ENCODE measurements around the gene IGSF23.
A peak's percentile ranks its signal among the peaks of the same experiment; 100 is the strongest.

The IGSF23 gene

GRCh38 chr19:44570984-44571684 is 42.2 kb upstream of the IGSF23 start:
- Histone ChIP-seq H4K8ac (ENCODE audit: low read depth, low read length) (no peak overlapping the region), H3K14ac (ENCODE audit: low read length) (no peak overlapping the region), H4K91ac (ENCODE audit: low read depth, low read length, poor library complexity) (no peak overlapping the region), H3K23ac (ENCODE audit: low read depth, low read length, poor library complexity) (no peak overlapping the region), H2BK5ac (ENCODE audit: low read length) (no peak overlapping the region), H2AFZ (ENCODE audit: low read length) (no peak overlapping the region), H2BK120ac (ENCODE audit: low read depth, low read length) (no peak overlapping the region), H3K9me3 (replicated peaks in 1 of 2; ENCODE audit: control insufficient read depth in 2 of 2, insufficient read depth in 1 of 2, low read depth in 1 of 2, low read length in 2 of 2) (no peaks in the 10 kb centered on the region), H3K27ac (replicated peaks; ENCODE audit: low read length) (no peak overlapping the region), H3K18ac (ENCODE audit: low read length) (no peak overlapping the region), H2BK15ac (ENCODE audit: low read length) (no peak overlapping the region), H3K79me1 (ENCODE audit: low read depth, low read length) (no peaks in the 10 kb centered on the region), H2BK12ac (ENCODE audit: low read length) (no peak overlapping the region), H3K4me2 (ENCODE audit: insufficient read depth, low read length, poor library complexity, severe bottlenecking) (no peak overlapping the region), H3K4me1 (ENCODE audit: control insufficient read depth in 2 of 2, insufficient read depth in 1 of 2, low read depth in 1 of 2, low read length in 2 of 2) (peaks cover 0 to 4% of the 10 kb centered on the region in 2 donors), H3K9ac (ENCODE audit: low read depth, low read length, poor library complexity) (no peak overlapping the region), H3K4me3 (ENCODE audit: low read length in 2 of 2) (no peak overlapping the region), H3K4ac (ENCODE audit: low read length) (no peak overlapping the region), H3K36me3 (replicated peaks in 1 of 2; ENCODE audit: control insufficient read depth in 2 of 2, insufficient read depth in 2 of 2, low read length in 2 of 2) (no peaks in the 10 kb centered on the region), H2AK5ac (ENCODE audit: low read depth, low read length) (no peak overlapping the region), H3K27me3 (ENCODE audit: control insufficient read depth in 3 of 3, insufficient read depth in 3 of 3, low read depth in 1 of 3, low read length in 3 of 3) (no peaks in the 10 kb centered on the region)
- WGBS, 2 donors (ENCODE audit: extremely low coverage in 2 of 2, insufficient read length in 2 of 2, insufficient replicate concordance in 1 of 2): no CpG with 5 or more reads among the region's 13 CpGs
- peak; percentile 70 for DNase-seq (ENCODE audit: low spot score)

GRCh38 chr19:44571830-44572580 is 41.4 kb upstream of the IGSF23 start:
- Histone ChIP-seq H2BK15ac (ENCODE audit: low read length) (no peak overlapping the region), H3K79me1 (ENCODE audit: low read depth, low read length) (no peaks in the 10 kb centered on the region), H2AFZ (ENCODE audit: low read length) (no peak overlapping the region), H3K23ac (ENCODE audit: low read depth, low read length, poor library complexity) (no peak overlapping the region), H3K18ac (ENCODE audit: low read length) (peak overlapping the region; percentile 45), H2BK120ac (ENCODE audit: low read depth, low read length) (no peak overlapping the region), H3K9ac (ENCODE audit: low read depth, low read length, poor library complexity) (no peak overlapping the region), H3K4me3 (ENCODE audit: low read length in 2 of 2) (no peak overlapping the region), H2AK5ac (ENCODE audit: low read depth, low read length) (no peak overlapping the region), H3K4me1 (ENCODE audit: control insufficient read depth in 2 of 2, insufficient read depth in 1 of 2, low read depth in 1 of 2, low read length in 2 of 2) (peaks cover 0 to 3% of the 10 kb centered on the region in 2 donors), H4K8ac (ENCODE audit: low read depth, low read length) (no peak overlapping the region), H3K4ac (ENCODE audit: low read length) (no peak overlapping the region), H2BK5ac (ENCODE audit: low read length) (no peak overlapping the region), H3K27ac (replicated peaks; ENCODE audit: low read length) (no peak overlapping the region), H3K27me3 (ENCODE audit: control insufficient read depth in 3 of 3, insufficient read depth in 3 of 3, low read depth in 1 of 3, low read length in 3 of 3) (no peaks in the 10 kb centered on the region), H3K9me3 (replicated peaks in 1 of 2; ENCODE audit: control insufficient read depth in 2 of 2, insufficient read depth in 1 of 2, low read depth in 1 of 2, low read length in 2 of 2) (no peaks in the 10 kb centered on the region), H2BK12ac (ENCODE audit: low read length) (no peak overlapping the region), H3K14ac (ENCODE audit: low read length) (no peak overlapping the region), H3K36me3 (replicated peaks in 1 of 2; ENCODE audit: control insufficient read depth in 2 of 2, insufficient read depth in 2 of 2, low read length in 2 of 2) (no peaks in the 10 kb centered on the region), H4K91ac (ENCODE audit: low read depth, low read length, poor library complexity) (no peak overlapping the region), H3K4me2 (ENCODE audit: insufficient read depth, low read length, poor library complexity, severe bottlenecking) (no peak overlapping the region)
- WGBS, 2 donors (ENCODE audit: extremely low coverage in 2 of 2, insufficient read length in 2 of 2, insufficient replicate concordance in 1 of 2): no CpG with 5 or more reads among the region's 5 CpGs
- DNase-seq (ENCODE audit: low spot score): no peak

DNA sequence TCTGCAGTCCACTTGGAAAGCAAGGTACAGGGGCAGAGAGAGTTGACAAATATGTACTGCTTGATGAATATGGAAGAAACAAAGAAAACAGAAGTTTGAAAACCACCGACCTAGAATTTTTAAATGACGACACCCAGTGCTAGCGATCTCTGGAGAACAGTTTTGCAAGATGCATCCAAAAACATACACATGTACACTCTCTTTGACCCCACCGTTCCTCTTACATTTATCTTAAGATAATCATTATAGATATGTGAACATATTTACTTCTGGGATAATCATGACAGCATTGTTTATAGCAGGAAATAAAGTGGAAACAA is 40.8 kb upstream of the IGSF23 start:
- H3K4me3 ChIP-seq (ENCODE audit: low read length in 2 of 2): no peak overlapping the region
- no peak overlapping the region for H3K4ac ChIP-seq (ENCODE audit: low read length)
- no peak overlapping the region for H3K27ac ChIP-seq (replicated peaks; ENCODE audit: low read length)
- no peak overlapping the region for H4K91ac ChIP-seq (ENCODE audit: low read depth, low read length, poor library complexity)
- no peak overlapping the region for H2AFZ ChIP-seq (ENCODE audit: low read length)
- no peaks in the 10 kb centered on the region for H3K36me3 ChIP-seq (replicated peaks in 1 of 2; ENCODE audit: control insufficient read depth in 2 of 2, insufficient read depth in 2 of 2, low read length in 2 of 2)
- H2BK120ac ChIP-seq (ENCODE audit: low read depth, low read length): no peak overlapping the region
- no peak overlapping the region for H3K18ac ChIP-seq (ENCODE audit: low read length)
- no peak for DNase-seq (ENCODE audit: low spot score)
- no peak overlapping the region for H3K23ac ChIP-seq (ENCODE audit: low read depth, low read length, poor library complexity)
- no CpG with 5 or more reads among the region's 4 CpGs for WGBS, 2 donors (ENCODE audit: extremely low coverage in 2 of 2, insufficient read length in 2 of 2, insufficient replicate concordance in 1 of 2)
- H3K14ac ChIP-seq (ENCODE audit: low read length): no peak overlapping the region
- no peaks in the 10 kb centered on the region for H3K27me3 ChIP-seq (ENCODE audit: control insufficient read depth in 3 of 3, insufficient read depth in 3 of 3, low read depth in 1 of 3, low read length in 3 of 3)
- H2BK5ac ChIP-seq (ENCODE audit: low read length): no peak overlapping the region
- no peak overlapping the region for H2BK15ac ChIP-seq (ENCODE audit: low read length)
- no peak overlapping the region for H3K9ac ChIP-seq (ENCODE audit: low read depth, low read length, poor library complexity)
- H3K79me1 ChIP-seq (ENCODE audit: low read depth, low read length): no peaks in the 10 kb centered on the region
- no peak overlapping the region for H4K8ac ChIP-seq (ENCODE audit: low read depth, low read length)
- H3K9me3 ChIP-seq (replicated peaks in 1 of 2; ENCODE audit: control insufficient read depth in 2 of 2, insufficient read depth in 1 of 2, low read depth in 1 of 2, low read length in 2 of 2): no peaks in the 10 kb centered on the region
- H2BK12ac ChIP-seq (ENCODE audit: low read length): no peak overlapping the region
- H3K4me1 ChIP-seq (ENCODE audit: control insufficient read depth in 2 of 2, insufficient read depth in 1 of 2, low read depth in 1 of 2, low read length in 2 of 2): peaks cover 0 to 3% of the 10 kb centered on the region in 2 donors
- H2AK5ac ChIP-seq (ENCODE audit: low read depth, low read length): no peak overlapping the region
- H3K4me2 ChIP-seq (ENCODE audit: insufficient read depth, low read length, poor library complexity, severe bottlenecking): no peak overlapping the region

DNA sequence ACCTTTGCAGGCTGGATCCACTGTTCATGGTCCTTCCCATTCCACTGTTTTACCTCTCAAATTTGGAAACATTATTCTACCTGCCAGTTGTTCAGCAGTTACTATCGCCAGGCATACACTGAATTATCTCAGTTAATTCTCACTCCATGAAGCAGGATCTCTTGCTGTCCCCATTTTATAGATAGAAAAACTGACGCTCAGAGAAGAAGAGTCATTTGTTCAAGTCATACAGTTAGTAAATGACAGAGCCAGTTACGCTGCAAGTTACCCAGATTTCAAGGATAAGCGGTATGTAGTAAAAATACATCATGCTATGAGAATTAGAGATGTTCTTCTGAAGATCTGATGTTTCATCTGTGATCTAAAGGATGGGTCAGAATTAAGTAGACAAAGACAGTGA is 40.2 kb upstream of the IGSF23 start:
- H3K4me3 ChIP-seq (ENCODE audit: low read length in 2 of 2): no peak overlapping the region

More for the DNA sequence above, 40.2 kb upstream of the IGSF23 start:
- Histone ChIP-seq H3K4ac (ENCODE audit: low read length) (no peak overlapping the region), H3K4me2 (ENCODE audit: insufficient read depth, low read length, poor library complexity, severe bottlenecking) (no peak overlapping the region), H2BK120ac (ENCODE audit: low read depth, low read length) (no peak overlapping the region), H4K8ac (ENCODE audit: low read depth, low read length) (no peak overlapping the region), H3K79me1 (ENCODE audit: low read depth, low read length) (no peaks in the 10 kb centered on the region), H2BK5ac (ENCODE audit: low read length) (no peak overlapping the region), H3K9ac (ENCODE audit: low read depth, low read length, poor library complexity) (no peak overlapping the region), H3K27ac (replicated peaks; ENCODE audit: low read length) (no peak overlapping the region), H3K23ac (ENCODE audit: low read depth, low read length, poor library complexity) (no peak overlapping the region), H2BK12ac (ENCODE audit: low read length) (no peak overlapping the region), H2BK15ac (ENCODE audit: low read length) (no peak overlapping the region), H3K4me1 (ENCODE audit: control insufficient read depth in 2 of 2, insufficient read depth in 1 of 2, low read depth in 1 of 2, low read length in 2 of 2) (peaks cover 0 to 3% of the 10 kb centered on the region in 2 donors), H2AK5ac (ENCODE audit: low read depth, low read length) (no peak overlapping the region), H4K91ac (ENCODE audit: low read depth, low read length, poor library complexity) (no peak overlapping the region), H2AFZ (ENCODE audit: low read length) (no peak overlapping the region), H3K9me3 (replicated peaks in 1 of 2; ENCODE audit: control insufficient read depth in 2 of 2, insufficient read depth in 1 of 2, low read depth in 1 of 2, low read length in 2 of 2) (no peaks in the 10 kb centered on the region), H3K27me3 (ENCODE audit: control insufficient read depth in 3 of 3, insufficient read depth in 3 of 3, low read depth in 1 of 3, low read length in 3 of 3) (no peaks in the 10 kb centered on the region), H3K36me3 (replicated peaks in 1 of 2; ENCODE audit: control insufficient read depth in 2 of 2, insufficient read depth in 2 of 2, low read length in 2 of 2) (no peaks in the 10 kb centered on the region), H3K14ac (ENCODE audit: low read length) (no peak overlapping the region), H3K18ac (ENCODE audit: low read length) (no peak overlapping the region)
- no peak for DNase-seq (ENCODE audit: low spot score)
- WGBS, 2 donors (ENCODE audit: extremely low coverage in 2 of 2, insufficient read length in 2 of 2, insufficient replicate concordance in 1 of 2): no CpG with 5 or more reads among the region's 4 CpGs
